Fibroblast of lung (primary cell): Measurements from ENCODE around the gene FDPS.

Experiments
- CTCF ChIP-seq, 2 donors: IDR thresholded peaks in 1 of 2; conservative IDR thresholded peaks in 1 of 2; 1 replicate in 1 of 2; 2 replicates in 1 of 2; pipeline ENCODE4 v1.5.1; 2011 to 2012; ENCODE audit warnings: low read length in 2 of 2, control low read depth in 1 of 2, inconsistent platforms in 1 of 2, low read depth in 1 of 2, mild to moderate bottlenecking in 1 of 2
- EZH2 ChIP-seq: IDR thresholded peaks from 2 replicates; pipeline ENCODE4 v1.5.1; 2012; ENCODE audit warnings: low read length, control low read depth, mild to moderate bottlenecking; ENCODE audit errors: missing control alignments

GRCh38 chr1:155322953-155323728 is 14.5 kb downstream of the FDPS start:
- TF ChIP-seq CTCF (conservative IDR thresholded peaks at IDR 0.05 in 1 of 2, IDR thresholded peaks at IDR 0.05 in 1 of 2; ENCODE audit: low read depth in 1 of 2, low read length in 2 of 2) (peak; percentile 60 to 82), EZH2 (no peak)
